Activated CD8-positive, alpha-beta memory T cell treated with anti-CD3 and anti-CD28 coated beads for 24 hours (primary cell): ENCODE measurements around the gene NXF3.
"Not testable (repeated sequence)": the region's sequence is repeated elsewhere in the genome, so short reads cannot be mapped to it uniquely, and the experiment has no call there.

Experiments used
- DNase-seq: peaks from one replicate; pipeline ENCODE4 v3.0.0-alpha.2; 2020

Gene NXF3

GRCh38 chrX:103092942-103093341, at the start of gene NXF3:
Gene NXF3, minus strand, starts transcription at chrX:103093143. Its CDS starts 120 bp downstream, at chrX:103093023.
- DNase-seq, result no peak

GRCh38 chrX:103136528-103136927, 43.6 kb upstream of the NXF3 start:
- DNase-seq, result not testable (repeated sequence)

- no peak for DNase-seq
Observed at GRCh38 chrX:103124284-103124683, 31.3 kb upstream of the NXF3 start.

- DNase-seq, result no peak
Observed at GRCh38 chrX:103120748-103121147, 27.8 kb upstream of the NXF3 start.

- DNase-seq, result not testable (repeated sequence)
Observed at GRCh38 chrX:103116970-103117369, 24.0 kb upstream of the NXF3 start.

- not testable (repeated sequence) for DNase-seq
Observed at GRCh38 chrX:103109497-103109896, 16.6 kb upstream of the NXF3 start.

- no peak for DNase-seq
Observed at GRCh38 chrX:103107836-103108235, 14.9 kb upstream of the NXF3 start.

- not testable (repeated sequence) for DNase-seq
Observed at GRCh38 chrX:103107227-103107737, 14.3 kb upstream of the NXF3 start.

- not testable (repeated sequence) for DNase-seq
Observed at GRCh38 chrX:103104370-103104769, 11.4 kb upstream of the NXF3 start.

GRCh38 chrX:103103866-103104265, 10.9 kb upstream of the NXF3 start:
- DNase-seq, result not testable (repeated sequence)

GRCh38 chrX:103101299-103102042, 8.5 kb upstream of the NXF3 start:
- DNase-seq, result no peak

GRCh38 chrX:103100484-103100883, 7.5 kb upstream of the NXF3 start:
- DNase-seq, result no peak

GRCh38 chrX:103099691-103100090, 6.7 kb upstream of the NXF3 start:
- no peak for DNase-seq

GRCh38 chrX:103098488-103098887, 5.5 kb upstream of the NXF3 start:
- no peak for DNase-seq

GRCh38 chrX:103081051-103081450, 11.9 kb downstream of the NXF3 start:
- DNase-seq, result no peak

- no peak for DNase-seq
Observed at GRCh38 chrX:103073467-103073866, 19.5 kb downstream of the NXF3 start.

- DNase-seq, result no peak
Observed at GRCh38 chrX:103066606-103067005, 26.3 kb downstream of the NXF3 start.

GRCh38 chrX:103063918-103064434, 29.0 kb downstream of the NXF3 start, which contains the start of gene BEX1:
Gene BEX1, minus strand, starts transcription at chrX:103064171. Its CDS starts 897 bp downstream, at chrX:103063274.
- no peak for DNase-seq

- DNase-seq, result no peak
Observed at GRCh38 chrX:103063191-103063845, 29.6 kb downstream of the NXF3 start.

- no peak for DNase-seq
Observed at GRCh38 chrX:103061486-103061885, 31.5 kb downstream of the NXF3 start.

GRCh38 chrX:103056902-103057301, 36.0 kb downstream of the NXF3 start:
- no peak for DNase-seq

- DNase-seq, result no peak
Observed at GRCh38 chrX:103052625-103053024, 40.3 kb downstream of the NXF3 start.

GRCh38 chrX:103051260-103051789, 41.6 kb downstream of the NXF3 start:
- no peak for DNase-seq

- not testable (repeated sequence) for DNase-seq
Observed at GRCh38 chrX:103033371-103033770, 59.6 kb downstream of the NXF3 start.
